Omental fat pad (tissue), 4 donors: ENCODE data around the gene NFIA. TPM values are rescaled to one million over a fixed set of nuclear protein-coding genes. Genes with fewer than 3 reads are reported as not detected.

ENCODE experiments used
- ATAC-seq: fragments of 150-250 bp; one replicate; pipeline ENCODE4 v1.9.1; 2016; ENCODE audit warnings: mild to moderate bottlenecking, moderate library complexity; ENCODE audit not compliant: low FRiP score
- DNase-seq: peaks from one replicate; pipeline ENCODE4 v3.0.0-alpha.2; 2019; ENCODE audit warnings: low spot score
- total RNA-seq, 4 donors: library from RNA; depleted of rRNA; stranded (reverse); fragments of >200 nt; gene quantifications; one replicate each; pipeline ENCODE4 v1.1.0, GENCODE V29; 2016
- TF ChIP-seq, protein P1 (sequence below), 3 donors: fragments of 450-650 bp; IDR thresholded peaks; one replicate each; pipeline ENCODE4 v1.5.1; 2016 to 2017; ENCODE audit warnings: antibody characterized with exemption in 3 of 3, mild to moderate bottlenecking in 3 of 3, moderate library complexity in 2 of 3

NFIA gene
- total RNA-seq, 4 donors from 2014 or later = 61.1 to 159 (median 77.5) TPM

GRCh38 chr1:61436016-61436415 lies 353.7 kb downstream of the NFIA start:
- ATAC-seq = no peak
- TF ChIP-seq, protein P1, sequence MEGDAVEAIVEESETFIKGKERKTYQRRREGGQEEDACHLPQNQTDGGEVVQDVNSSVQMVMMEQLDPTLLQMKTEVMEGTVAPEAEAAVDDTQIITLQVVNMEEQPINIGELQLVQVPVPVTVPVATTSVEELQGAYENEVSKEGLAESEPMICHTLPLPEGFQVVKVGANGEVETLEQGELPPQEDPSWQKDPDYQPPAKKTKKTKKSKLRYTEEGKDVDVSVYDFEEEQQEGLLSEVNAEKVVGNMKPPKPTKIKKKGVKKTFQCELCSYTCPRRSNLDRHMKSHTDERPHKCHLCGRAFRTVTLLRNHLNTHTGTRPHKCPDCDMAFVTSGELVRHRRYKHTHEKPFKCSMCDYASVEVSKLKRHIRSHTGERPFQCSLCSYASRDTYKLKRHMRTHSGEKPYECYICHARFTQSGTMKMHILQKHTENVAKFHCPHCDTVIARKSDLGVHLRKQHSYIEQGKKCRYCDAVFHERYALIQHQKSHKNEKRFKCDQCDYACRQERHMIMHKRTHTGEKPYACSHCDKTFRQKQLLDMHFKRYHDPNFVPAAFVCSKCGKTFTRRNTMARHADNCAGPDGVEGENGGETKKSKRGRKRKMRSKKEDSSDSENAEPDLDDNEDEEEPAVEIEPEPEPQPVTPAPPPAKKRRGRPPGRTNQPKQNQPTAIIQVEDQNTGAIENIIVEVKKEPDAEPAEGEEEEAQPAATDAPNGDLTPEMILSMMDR (IDR thresholded peaks at IDR 0.05) = no peak

DNA sequence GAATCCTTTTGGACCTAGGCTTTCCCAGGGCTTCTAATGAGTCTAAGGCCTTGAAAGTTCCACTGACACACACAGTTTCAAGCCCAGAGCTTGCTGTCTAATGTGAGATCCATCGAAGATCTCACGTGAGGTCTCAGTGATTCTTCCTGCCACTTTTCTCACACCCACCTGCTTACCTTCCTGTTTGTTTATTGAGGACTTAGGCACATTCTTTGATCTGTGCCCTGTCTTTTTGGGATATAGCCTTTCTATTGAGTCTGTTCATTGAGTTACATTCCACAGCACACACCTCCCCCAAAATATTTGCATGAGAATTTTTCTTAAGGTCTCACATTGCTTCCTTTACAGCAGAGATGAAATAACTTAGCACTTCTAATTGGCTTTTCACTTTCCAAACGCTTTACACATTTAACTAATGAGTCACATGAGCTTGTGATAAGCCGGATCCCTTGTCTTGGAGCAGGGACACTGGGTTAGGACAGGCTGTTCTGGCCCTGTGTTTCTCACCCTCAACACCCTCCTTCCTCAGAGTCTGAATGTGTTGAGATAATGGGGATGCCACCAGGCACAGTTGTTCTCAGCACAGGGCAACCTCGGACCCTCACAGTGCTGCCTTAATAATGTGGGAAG lies 354.2 kb downstream of the NFIA start:
- peak; percentile 20 for ATAC-seq
- TF ChIP-seq, protein P1 (IDR thresholded peaks at IDR 0.05) = no peak

More at GRCh38 chr1:61436016-61436415, 353.7 kb downstream of the NFIA start:
- no peak for DNase-seq

DNA sequence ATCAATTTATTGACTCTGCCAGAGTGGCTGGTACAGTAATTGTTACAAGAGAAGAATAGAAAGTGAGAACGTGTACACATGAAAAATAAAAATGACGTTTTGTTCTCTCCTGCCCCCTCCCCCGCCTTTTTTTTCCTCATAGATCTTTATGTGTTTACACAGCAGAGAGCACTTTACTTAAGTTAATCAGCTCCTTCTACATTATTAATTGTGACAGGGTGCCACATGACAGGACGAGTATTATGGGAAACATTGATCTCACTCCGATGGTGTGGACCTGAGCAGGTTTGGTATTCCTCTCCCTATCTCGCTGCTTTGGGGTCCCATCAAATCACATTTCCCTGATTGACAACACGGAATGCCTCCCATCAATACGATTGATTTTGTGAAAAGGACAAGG lies 356.9 kb downstream of the NFIA start:
- ATAC-seq = no peak
- TF ChIP-seq, protein P1 (IDR thresholded peaks at IDR 0.05) = no peak
- no peak for DNase-seq

More for the DNA sequence above, 354.2 kb downstream of the NFIA start:
- DNase-seq = no peak

DNA sequence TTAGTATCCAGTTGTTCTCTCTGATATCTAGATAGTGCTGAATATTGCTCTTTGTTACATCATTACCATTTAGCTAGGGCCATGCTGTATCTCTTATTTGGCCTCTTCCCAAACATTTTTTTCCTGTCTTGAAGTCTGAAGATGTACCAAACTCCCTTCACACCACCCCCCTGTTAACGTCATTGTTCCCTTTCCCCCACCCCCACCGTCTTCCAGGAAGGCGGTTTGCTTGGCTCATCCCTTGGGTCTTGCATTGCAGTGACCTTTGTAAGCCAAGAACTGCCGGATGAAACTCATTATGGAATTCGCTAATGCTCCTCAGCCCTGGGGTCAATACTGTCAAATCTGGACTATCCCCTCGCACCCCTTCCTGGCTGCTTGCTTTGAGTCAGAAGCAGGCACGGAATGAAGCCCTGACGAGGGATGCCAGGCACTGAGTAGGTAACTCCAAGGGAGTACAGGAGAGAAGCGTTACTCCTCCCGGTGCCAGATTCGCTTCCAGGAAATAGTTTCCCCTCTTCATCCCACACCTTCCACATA lies 359.4 kb downstream of the NFIA start:
- TF ChIP-seq, protein P1 (IDR thresholded peaks at IDR 0.05) = no peak
- DNase-seq (peak; percentile 48), ATAC-seq (peak; percentile 84)

DNA sequence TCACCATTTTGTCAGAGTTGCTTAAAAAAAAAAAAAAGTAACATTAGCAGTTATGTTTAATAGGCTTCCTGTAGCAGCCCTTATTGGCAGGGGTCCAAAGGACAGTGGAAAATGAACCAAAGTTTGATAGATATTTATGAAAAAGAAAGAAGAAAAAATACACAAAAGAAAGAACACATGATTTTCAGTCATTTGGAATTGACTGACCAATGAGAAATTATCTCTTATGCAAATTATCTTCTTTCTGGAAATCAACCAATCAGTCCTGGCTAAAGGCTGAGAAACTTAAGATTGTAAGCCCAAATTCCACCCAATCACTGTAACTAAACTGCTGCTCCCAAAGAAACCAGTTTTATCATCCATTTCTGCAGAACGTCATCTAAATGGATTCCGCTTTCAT lies 360.2 kb downstream of the NFIA start:
- TF ChIP-seq, protein P1 (IDR thresholded peaks at IDR 0.05) = no peak
- ATAC-seq (no peak), DNase-seq (no peak)

GRCh38 chr1:61444288-61444687 lies 361.9 kb downstream of the NFIA start:
- TF ChIP-seq, protein P1 (IDR thresholded peaks at IDR 0.05) = no peak
- no peak for DNase-seq
- no peak for ATAC-seq

GRCh38 chr1:61445269-61445825 lies 363.0 kb downstream of the NFIA start:
- TF ChIP-seq, protein P1 (IDR thresholded peaks at IDR 0.05) = no peak
- ATAC-seq = no peak

More at GRCh38 chr1:61445269-61445825, 363.0 kb downstream of the NFIA start:
- no peak for DNase-seq
